GM12878 (cell line): ENCODE measurements around the gene HSPA1A. TPM values are rescaled to one million over a fixed set of nuclear protein-coding genes. Genes with fewer than 3 reads are reported as not detected.

Source experiments
- ATAC-seq: fragments of 200-7000 bp; cut with Tn5 transposase; 3 replicates; pipeline ENCODE4 v1.9.1; 2020; ENCODE audit warnings: mild to moderate bottlenecking, moderate library complexity
- BruUV-seq: library from RNA; stranded (reverse); fragments of 400-500 nt; replicated peaks from 2 replicates; lab custom pipeline; 2021; lab: Mats Ljungman, UMichigan
- CTCF ChIA-PET: fragments of 300-600 bp; sonication (Branson Sonifier 250); formaldehyde crosslinking; extraction: SDS; loops from one replicate; lab custom pipeline; 2021; ENCODE audit warnings: inconsistent platforms; lab: Yijun Ruan, JAX
- POLR2A ChIA-PET: fragments of 350-600 bp; formaldehyde crosslinking; extraction: SDS; loops from one replicate; lab custom pipeline; 2021; ENCODE audit warnings: inconsistent platforms; lab: Charles Lee
- RAD21 ChIA-PET: fragments of 300-600 bp; sonication (Branson Sonifier 250); formaldehyde crosslinking; loops from one replicate; lab custom pipeline; 2023; ENCODE audit warnings: antibody characterized with exemption; ENCODE audit not compliant: unreplicated experiment; lab: Charles Lee
- SMC1A ChIA-PET: fragments of 300-600 bp; sonication (Branson Sonifier 250); formaldehyde crosslinking; loops from one replicate; lab custom pipeline; 2023; ENCODE audit not compliant: unreplicated experiment, uncharacterized antibody; lab: Charles Lee
- DNase-seq: peaks from one replicate; pipeline ENCODE4 v3.0.0-alpha.2; 2011; ENCODE audit warnings: low read depth, low spot score
- FAIRE-seq: peaks from 3 replicates; lab custom pipeline; 2011; peaks lifted over from hg19 to GRCh38; lab: Jason Lieb, UNC
- H2AFZ ChIP-seq: 2 replicates; pipeline ENCODE4 v1.6.0; 2011; ENCODE audit warnings: low read depth, low read length, control low read depth; ENCODE audit not compliant: control insufficient read depth
- H3K27ac ChIP-seq: 2 replicates; pipeline ENCODE4 v1.5.1; 2011; ENCODE audit warnings: control low read depth; ENCODE audit not compliant: control insufficient read depth, insufficient read depth
- H3K27me3 ChIP-seq, 2 experiments: replicated peaks in 1 of 2; 2 replicates each; pipeline versions ENCODE4 v1.6.0 to v1.6.1; 2011; ENCODE audit warnings: low read length in 1 of 2; ENCODE audit not compliant: control insufficient read depth in 2 of 2, insufficient read depth in 2 of 2
- H3K36me3 ChIP-seq, 2 experiments: 2 replicates each; pipeline ENCODE4 v1.5.1; 2011; ENCODE audit warnings: low read length in 1 of 2; ENCODE audit not compliant: control insufficient read depth in 2 of 2, insufficient read depth in 2 of 2
- H3K4me1 ChIP-seq: 2 replicates; pipeline ENCODE4 v1.6.1; 2011; ENCODE audit warnings: mild to moderate bottlenecking, low read length, moderate library complexity, mixed read lengths; ENCODE audit not compliant: control insufficient read depth, insufficient read depth
- H3K4me2 ChIP-seq: 2 replicates; pipeline ENCODE4 v1.6.0; 2011; ENCODE audit warnings: control low read depth; ENCODE audit not compliant: control insufficient read depth, insufficient read depth
- H3K4me3 ChIP-seq: fragments of 200-600 bp; sonication (generic); 2 replicates; pipeline ENCODE4 v1.5.1; 2016
- H3K79me2 ChIP-seq: 2 replicates; pipeline ENCODE4 v1.6.0; 2011; ENCODE audit warnings: low read length; ENCODE audit not compliant: control insufficient read depth, insufficient read depth
- H3K9ac ChIP-seq: 2 replicates; pipeline ENCODE4 v1.8.0; 2011; ENCODE audit warnings: low read length, control low read depth, mixed read lengths; ENCODE audit not compliant: control insufficient read depth, insufficient read depth
- H3K9me3 ChIP-seq: replicated peaks from 3 replicates; pipeline ENCODE4 v1.5.1; 2011; ENCODE audit warnings: mild to moderate bottlenecking, low read length; ENCODE audit not compliant: control insufficient read depth, insufficient read depth
- H4K20me1 ChIP-seq: 2 replicates; pipeline ENCODE4 v1.6.0; 2011; ENCODE audit not compliant: control insufficient read depth, insufficient read depth
- BACH1 ChIP-seq: fragments of 450-650 bp; IDR thresholded peaks from 2 replicates; pipeline ENCODE4 v1.6.1; 2017; ENCODE audit warnings: mild to moderate bottlenecking, borderline replicate concordance
- CHD2 ChIP-seq: IDR thresholded peaks from 2 replicates; pipeline ENCODE4 v1.6.1; 2011; ENCODE audit warnings: low read depth, low read length, improper control_type of control experiment, borderline replicate concordance
- EP300 ChIP-seq, 2 experiments: fragments of 150-350 bp in 1 of 2; IDR thresholded peaks; 2 replicates each; pipeline ENCODE4 v1.6.1; 2011 to 2012; ENCODE audit warnings: low read depth in 2 of 2, low read length in 2 of 2, borderline replicate concordance in 1 of 2, improper control_type of control experiment in 1 of 2, inconsistent platforms in 1 of 2; ENCODE audit not compliant: control insufficient read depth in 1 of 2
- FOXM1 ChIP-seq: IDR thresholded peaks from 2 replicates; pipeline ENCODE4 v1.6.1; 2012; ENCODE audit warnings: low read depth, mild to moderate bottlenecking, inconsistent platforms, low read length, moderate library complexity
- SIN3A ChIP-seq: IDR thresholded peaks from 2 replicates; pipeline ENCODE4 v1.6.1; 2012; ENCODE audit warnings: low read depth, low read length, improper control_type of control experiment
- SP1 ChIP-seq: IDR thresholded peaks from one replicate; pipeline ENCODE4 v1.6.1; 2011; ENCODE audit warnings: low read depth, low read length
- ZNF384 ChIP-seq: IDR thresholded peaks from 2 replicates; pipeline ENCODE4 v1.6.1; 2012; ENCODE audit warnings: low read depth, mild to moderate bottlenecking, low read length, improper control_type of control experiment, borderline replicate concordance
- ZNF622 ChIP-seq: fragments of 450-650 bp; IDR thresholded peaks from 2 replicates; pipeline ENCODE4 v1.6.1; 2017; ENCODE audit warnings: mild to moderate bottlenecking, inconsistent platforms
- ZZZ3 ChIP-seq: IDR thresholded peaks from 2 replicates; pipeline ENCODE4 v1.6.1; 2011; ENCODE audit warnings: low read depth; ENCODE audit not compliant: control insufficient read depth, insufficient read length
- WGBS: methylation state at CpG from one replicate; pipeline ENCODE4 v1.1.6; 2016; ENCODE audit warnings: low lambda C conversion rate; ENCODE audit not compliant: insufficient replicate concordance, insufficient coverage; ENCODE audit errors: missing lambda C conversion rate; 5-methylcytosine and 5-hydroxymethylcytosine counted together
- in situ Hi-C: fragments of 300-500 bp; cut with MboI; formaldehyde crosslinking; loops from 9 replicates; pipeline ENCODE4 v1.14.3; 2018; ENCODE audit warnings: mixed read lengths
- intact Hi-C: fragments of 100-400 bp; cut with micrococcal nuclease; formaldehyde crosslinking; loops from one replicate; pipeline ENCODE4 v1.14.2; 2022; ENCODE audit not compliant: unreplicated experiment
- polyA plus RNA-seq, 11 experiments: library from polyadenylated mRNA; depleted of rRNA in 4 of 11; unstranded in 6 of 11; stranded (reverse) in 5 of 11; fragments of >200 nt; fragmentation: Nextera tagmentation in 4 of 11; fragmentation: Illumina TruSeq in 1 of 11; extraction: Ambion mirVana in 4 of 11; extraction: Trizol in 1 of 11; gene quantifications; 1 replicate in 1 of 11; 2 replicates in 10 of 11; pipeline versions ENCODE4 v1.2.1 to v1.2.3, GENCODE V29; 2011 to 2016; ENCODE audit warnings: inconsistent platforms in 2 of 11, missing spikeins in 2 of 11, low read depth in 1 of 11
- total RNA-seq, 4 experiments: library from RNA; depleted of rRNA in 3 of 4; stranded (reverse); fragments of >200 nt in 3 of 4; fragmentation: Illumina TruSeq in 1 of 4; extraction: Trizol in 1 of 4; gene quantifications; 2 replicates each; pipeline versions ENCODE4 v1.2.1 to v1.2.3, GENCODE V29; 2013 to 2021
- TF ChIP-seq, protein P1 (sequence below): fragments of 450-650 bp; IDR thresholded peaks from 2 replicates; pipeline ENCODE4 v1.6.1; 2017; ENCODE audit warnings: mild to moderate bottlenecking, low read depth, inconsistent platforms; ENCODE audit not compliant: poor library complexity, severe bottlenecking
- TF ChIP-seq, protein P2 (sequence below): IDR thresholded peaks from 2 replicates; pipeline ENCODE4 v1.6.1; 2012; ENCODE audit warnings: low read depth, low read length, improper control_type of control experiment

HSPA1A gene
- total and polyA plus RNA-seq, 10 of the 15 experiments (the other 5 are each of a cell fraction or from before 2014, with no cell fraction given), result 0.29 to 51.8 (median 17.5) TPM

DNA sequence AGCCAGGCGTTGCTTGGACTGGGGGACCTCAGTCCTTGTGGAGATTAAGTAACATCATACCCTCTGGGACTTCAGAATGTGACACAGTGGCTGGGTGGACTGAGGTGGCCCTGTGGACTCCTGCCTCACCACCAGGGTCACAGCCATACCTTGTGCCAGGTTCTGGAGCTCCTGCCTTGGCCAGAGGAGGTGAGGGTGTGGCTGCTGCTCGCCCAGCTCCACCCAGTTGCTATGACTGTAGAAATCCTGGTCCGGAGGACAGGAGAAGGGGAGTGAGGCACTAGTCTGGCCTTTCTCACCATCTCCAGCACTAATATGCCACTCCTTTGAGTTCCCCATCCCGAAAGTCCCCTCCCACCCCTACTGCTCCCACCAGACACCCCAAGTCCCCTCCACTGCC lies 40.2 kb upstream of the HSPA1A start:
- intact Hi-C loops, result loop anchor here (10.0 kb wide), 1 partner anchor 50 kb away; the partner anchor contains the start of gene HSPA1B
- SMC1A ChIA-PET, result interaction anchor here (0.8 to 2.0 kb wide), 5 partner anchors 31 to 48 kb away, joined by 3 to 6 read pairs (median 5); partner anchors contain the start of gene LSM2
- H3K27me3 ChIP-seq, result no peaks in the 10 kb centered on the region
- TF ChIP-seq ZZZ3 (no peak), FOXM1 (no peak), SP1 (no peak), ZNF622 (no peak)
- TF ChIP-seq, all 136 proteins: peak for 0
- no peaks in the 10 kb centered on the region for H4K20me1 ChIP-seq
- DNase-seq, result no peak
- no peak overlapping the region for H3K4me2 ChIP-seq
- no peak for ATAC-seq
- H3K4me3 ChIP-seq, result no peak overlapping the region
- BruUV-seq, result no TSS peak
- 94% methylated on average over 3 of the region's 4 CpGs for WGBS
- no peak overlapping the region for H3K9ac ChIP-seq
- H3K36me3 ChIP-seq, result peaks cover 0 to 17% of the 10 kb centered on the region in 2 experiments; a peak in 2 of 4 replicates
- POLR2A ChIA-PET, result interaction anchor here (0.6 to 1.4 kb wide), 2 partner anchors 43 to 56 kb away, joined by 3 to 6 read pairs; no protein-coding TSS in a partner anchor
- no peaks in the 10 kb centered on the region for H3K79me2 ChIP-seq
- RAD21 ChIA-PET, result interaction anchor here (1.3 to 1.7 kb wide), 2 partner anchors 40 to 55 kb away, joined by 4 to 5 read pairs; partner anchors contain the start of gene CLIC1
- no peaks in the 10 kb centered on the region for H3K9me3 ChIP-seq
- peaks cover 18% of the 10 kb centered on the region for H3K4me1 ChIP-seq
- in situ Hi-C loops, result no loop called here
- CTCF ChIA-PET, result interaction anchor here (1.0 to 9.2 kb wide), 3 partner anchors 16 to 55 kb away, joined by 4 to 208 read pairs (median 9); partner anchors contain the start of genes CLIC1, DDAH2 and MSH5
- H2AFZ ChIP-seq, result no peak overlapping the region
- H3K27ac ChIP-seq, result no peak overlapping the region
- FAIRE-seq, result no peak

DNA sequence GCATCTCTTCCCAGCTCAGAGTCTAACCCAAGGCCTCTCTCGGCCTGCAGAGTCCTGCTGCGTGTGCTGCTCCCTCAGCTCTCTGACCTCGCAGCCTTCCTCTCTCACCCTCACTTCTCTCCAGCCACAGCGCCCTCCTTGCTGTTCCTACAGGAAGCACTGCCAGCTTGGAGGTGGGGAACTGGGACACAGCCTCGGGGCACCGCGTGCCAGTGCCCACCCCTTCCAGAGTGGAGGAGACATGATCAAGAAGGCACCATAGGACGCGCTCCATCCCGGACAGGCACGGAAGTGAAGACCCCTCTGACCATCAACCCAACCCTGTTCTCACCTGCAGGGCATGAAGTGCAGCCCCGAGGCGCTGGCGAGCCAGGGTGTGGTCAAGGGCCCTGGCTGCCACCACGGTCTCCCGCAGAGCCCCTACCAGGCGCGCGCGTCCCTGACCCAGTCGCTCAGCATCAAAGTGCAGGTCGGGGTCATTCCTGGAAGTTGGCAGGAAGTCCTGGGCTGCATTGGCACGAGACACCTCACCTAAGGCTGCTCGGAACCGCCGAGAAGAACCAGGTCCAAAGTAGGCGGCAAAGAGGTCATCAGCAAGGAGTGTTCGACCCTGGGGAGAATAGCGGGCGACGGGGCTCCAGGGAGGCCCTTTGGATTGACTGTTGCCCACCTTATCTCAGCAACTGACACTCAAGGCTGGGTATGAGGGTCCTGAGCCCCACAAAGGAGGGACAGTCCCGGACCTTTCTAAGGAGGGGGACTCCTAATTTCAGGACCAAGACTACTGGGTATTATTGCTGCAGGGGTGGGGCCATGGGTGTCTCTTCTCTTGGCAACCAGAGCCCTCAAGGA lies 39.5 kb upstream of the HSPA1A start:
- H3K36me3 ChIP-seq, result peaks cover 0 to 23% of the 10 kb centered on the region in 2 experiments; a peak in 2 of 4 replicates
- peaks cover 18% of the 10 kb centered on the region for H3K4me1 ChIP-seq
- no peak overlapping the region for H3K4me2 ChIP-seq
- SMC1A ChIA-PET, result interaction anchor here (0.8 to 1.7 kb wide), 3 partner anchors 31 to 47 kb away, joined by 3 to 5 read pairs (median 4); partner anchors contain the start of gene LSM2
- H2AFZ ChIP-seq, result no peak overlapping the region
- 88% methylated on average over 32 of the region's 32 CpGs for WGBS
- intact Hi-C loops, result loop anchor here (10.0 kb wide), 1 partner anchor 49 kb away; the partner anchor contains the start of gene HSPA1B
- DNase-seq (no peak), FAIRE-seq (no peak), ATAC-seq (no peak)
- H4K20me1 ChIP-seq, result no peaks in the 10 kb centered on the region
- no peaks in the 10 kb centered on the region for H3K27me3 ChIP-seq
- CTCF ChIA-PET, result interaction anchor here (1.5 to 9.2 kb wide), 2 partner anchors 41 to 55 kb away, joined by 9 to 208 read pairs; partner anchors contain the start of genes CLIC1, DDAH2 and MSH5
- no peak overlapping the region for H3K4me3 ChIP-seq
- H3K9me3 ChIP-seq, result no peaks in the 10 kb centered on the region
- POLR2A ChIA-PET, result interaction anchor here (0.6 to 1.4 kb wide), 2 partner anchors 44 to 55 kb away, joined by 3 to 6 read pairs; no protein-coding TSS in a partner anchor
- RAD21 ChIA-PET, result interaction anchor here (1.3 to 1.7 kb wide), 2 partner anchors 40 to 54 kb away, joined by 4 to 5 read pairs; partner anchors contain the start of gene CLIC1
- in situ Hi-C loops, result no loop called here
- no peaks in the 10 kb centered on the region for H3K79me2 ChIP-seq
- H3K27ac ChIP-seq, result no peak overlapping the region
- no peak overlapping the region for H3K9ac ChIP-seq
- BruUV-seq, result no TSS peak
- no peak for TF ChIP-seq EP300 (IDR thresholded peaks at IDR 0.05; ENCODE audit: borderline replicate concordance in 1 of 2, control insufficient read depth in 1 of 2, low read depth in 2 of 2, low read length in 2 of 2)
- no peak for TF ChIP-seq BACH1
- TF ChIP-seq, protein P1, sequence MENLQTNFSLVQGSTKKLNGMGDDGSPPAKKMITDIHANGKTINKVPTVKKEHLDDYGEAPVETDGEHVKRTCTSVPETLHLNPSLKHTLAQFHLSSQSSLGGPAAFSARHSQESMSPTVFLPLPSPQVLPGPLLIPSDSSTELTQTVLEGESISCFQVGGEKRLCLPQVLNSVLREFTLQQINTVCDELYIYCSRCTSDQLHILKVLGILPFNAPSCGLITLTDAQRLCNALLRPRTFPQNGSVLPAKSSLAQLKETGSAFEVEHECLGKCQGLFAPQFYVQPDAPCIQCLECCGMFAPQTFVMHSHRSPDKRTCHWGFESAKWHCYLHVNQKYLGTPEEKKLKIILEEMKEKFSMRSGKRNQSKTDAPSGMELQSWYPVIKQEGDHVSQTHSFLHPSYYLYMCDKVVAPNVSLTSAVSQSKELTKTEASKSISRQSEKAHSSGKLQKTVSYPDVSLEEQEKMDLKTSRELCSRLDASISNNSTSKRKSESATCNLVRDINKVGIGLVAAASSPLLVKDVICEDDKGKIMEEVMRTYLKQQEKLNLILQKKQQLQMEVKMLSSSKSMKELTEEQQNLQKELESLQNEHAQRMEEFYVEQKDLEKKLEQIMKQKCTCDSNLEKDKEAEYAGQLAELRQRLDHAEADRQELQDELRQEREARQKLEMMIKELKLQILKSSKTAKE, result no peak
- no peak for TF ChIP-seq CHD2
- TF ChIP-seq, protein P2, sequence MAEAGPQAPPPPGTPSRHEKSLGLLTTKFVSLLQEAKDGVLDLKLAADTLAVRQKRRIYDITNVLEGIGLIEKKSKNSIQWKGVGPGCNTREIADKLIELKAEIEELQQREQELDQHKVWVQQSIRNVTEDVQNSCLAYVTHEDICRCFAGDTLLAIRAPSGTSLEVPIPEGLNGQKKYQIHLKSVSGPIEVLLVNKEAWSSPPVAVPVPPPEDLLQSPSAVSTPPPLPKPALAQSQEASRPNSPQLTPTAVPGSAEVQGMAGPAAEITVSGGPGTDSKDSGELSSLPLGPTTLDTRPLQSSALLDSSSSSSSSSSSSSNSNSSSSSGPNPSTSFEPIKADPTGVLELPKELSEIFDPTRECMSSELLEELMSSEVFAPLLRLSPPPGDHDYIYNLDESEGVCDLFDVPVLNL, result no peak
- no peak for TF ChIP-seq SIN3A
- no peak for TF ChIP-seq ZNF384
